Left colon (tissue), 2 donors: ENCODE data around the gene CEP68. TPM values are rescaled to one million over a fixed set of nuclear protein-coding genes. Genes with fewer than 3 reads are reported as not detected.
A peak's percentile ranks its signal among the peaks of the same experiment; 100 is the strongest.
"Not testable (repeated sequence)": the region's sequence is repeated elsewhere in the genome, so short reads cannot be mapped to it uniquely, and the experiment has no call there.

Source experiments
- ATAC-seq: fragments of 200-7000 bp; cut with Tn5 transposase; one replicate; pipeline ENCODE4 v1.9.1; 2020; ENCODE audit warnings: mild to moderate bottlenecking, moderate library complexity
- DNase-seq, 2 donors: peaks; one replicate each; pipeline ENCODE4 v3.0.0-alpha.2; 2020
- intact Hi-C, 2 donors: fragments of 100-400 bp; cut with DNase I in 1 of 2; cut with micrococcal nuclease in 1 of 2; formaldehyde crosslinking; loops; one replicate each; pipeline versions ENCODE4 v1.11.2 to v1.14.0; 2022; cut with DNase I, micrococcal nuclease
- long read RNA-seq: library from polyadenylated mRNA; unstranded; transcript quantifications from one replicate; pipeline ENCODE4 v2.0.0, GENCODE V29; 2021
- total RNA-seq, 2 donors: library from RNA; stranded (reverse); fragmentation: NEBNext Ultra II Directional; extraction: Animal tissue kit (Norgen Biotek cat#: 25700); gene quantifications; one replicate each; pipeline ENCODE4 v1.2.1, GENCODE V29; 2021
- donor health status: DM: no; HTN: no; CAD: no.
- donor health status: DM: yes; HTN: yes; CAD: no.

CEP68 gene, protein sequence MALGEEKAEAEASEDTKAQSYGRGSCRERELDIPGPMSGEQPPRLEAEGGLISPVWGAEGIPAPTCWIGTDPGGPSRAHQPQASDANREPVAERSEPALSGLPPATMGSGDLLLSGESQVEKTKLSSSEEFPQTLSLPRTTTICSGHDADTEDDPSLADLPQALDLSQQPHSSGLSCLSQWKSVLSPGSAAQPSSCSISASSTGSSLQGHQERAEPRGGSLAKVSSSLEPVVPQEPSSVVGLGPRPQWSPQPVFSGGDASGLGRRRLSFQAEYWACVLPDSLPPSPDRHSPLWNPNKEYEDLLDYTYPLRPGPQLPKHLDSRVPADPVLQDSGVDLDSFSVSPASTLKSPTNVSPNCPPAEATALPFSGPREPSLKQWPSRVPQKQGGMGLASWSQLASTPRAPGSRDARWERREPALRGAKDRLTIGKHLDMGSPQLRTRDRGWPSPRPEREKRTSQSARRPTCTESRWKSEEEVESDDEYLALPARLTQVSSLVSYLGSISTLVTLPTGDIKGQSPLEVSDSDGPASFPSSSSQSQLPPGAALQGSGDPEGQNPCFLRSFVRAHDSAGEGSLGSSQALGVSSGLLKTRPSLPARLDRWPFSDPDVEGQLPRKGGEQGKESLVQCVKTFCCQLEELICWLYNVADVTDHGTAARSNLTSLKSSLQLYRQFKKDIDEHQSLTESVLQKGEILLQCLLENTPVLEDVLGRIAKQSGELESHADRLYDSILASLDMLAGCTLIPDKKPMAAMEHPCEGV
- 10 to 100 TPM in 1 of 2 donors, 1 to 10 TPM in 1; 6.6 to 11.4 TPM for total RNA-seq
- long read RNA-seq, full-length matches to known transcripts = 1 of 18 reads
- long read RNA-seq, partial matches to known transcripts = 11 of 18 reads
- long read RNA-seq, other reads (novel, unspliced or antisense) = 6 of 18 reads

DNA sequence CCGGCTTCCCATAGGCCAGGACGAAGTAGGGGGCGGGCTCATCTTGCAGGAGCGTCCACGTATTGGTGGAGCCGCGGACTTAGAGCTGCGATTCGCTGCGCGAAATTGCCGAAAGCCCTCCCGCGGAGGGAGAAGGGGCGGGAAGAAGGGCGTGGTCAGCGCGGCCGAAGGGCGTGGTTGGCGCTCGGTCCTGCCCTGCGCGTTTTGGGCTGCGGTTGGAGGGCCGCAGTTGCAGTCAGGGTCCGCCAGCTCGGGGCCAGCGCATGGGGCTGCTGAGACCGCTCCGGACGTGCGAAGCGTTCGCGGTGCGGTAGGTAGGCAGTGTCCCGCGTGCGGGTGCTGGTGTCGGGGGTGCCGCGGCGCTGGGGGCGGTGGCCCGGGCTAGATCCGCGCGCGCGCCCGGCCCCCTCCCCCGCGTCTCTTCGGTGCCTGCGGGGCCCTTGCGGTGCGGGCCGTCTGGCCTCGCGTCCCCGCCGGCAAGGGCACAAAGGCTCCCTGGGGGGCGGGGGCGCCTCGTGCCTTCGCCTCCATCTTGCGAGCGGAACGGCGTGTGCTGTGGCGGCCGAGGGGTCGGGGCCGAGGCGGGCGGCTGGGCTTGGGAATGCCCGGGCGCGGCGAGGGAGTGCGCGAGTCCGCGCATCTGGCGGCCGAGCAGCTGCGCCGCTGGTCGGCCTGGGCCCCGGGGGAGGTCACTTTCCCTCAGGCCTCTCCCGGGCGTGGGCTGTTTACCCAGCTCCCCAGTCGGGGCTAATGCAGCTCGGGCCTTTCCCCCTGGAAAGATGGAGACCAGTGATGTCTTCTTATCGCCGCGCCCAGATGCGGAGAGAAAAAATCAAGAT lies at the start of gene CEP68:
Gene CEP68 (plus strand): TSS at position 202 of the 839 bp plus-strand sequence. CDS start 13,029 bp downstream, outside the sequence.
- ATAC-seq (peak; percentile 93), DNase-seq (peak; percentile 97 to 98)
- intact Hi-C loops = no loop called here

DNA sequence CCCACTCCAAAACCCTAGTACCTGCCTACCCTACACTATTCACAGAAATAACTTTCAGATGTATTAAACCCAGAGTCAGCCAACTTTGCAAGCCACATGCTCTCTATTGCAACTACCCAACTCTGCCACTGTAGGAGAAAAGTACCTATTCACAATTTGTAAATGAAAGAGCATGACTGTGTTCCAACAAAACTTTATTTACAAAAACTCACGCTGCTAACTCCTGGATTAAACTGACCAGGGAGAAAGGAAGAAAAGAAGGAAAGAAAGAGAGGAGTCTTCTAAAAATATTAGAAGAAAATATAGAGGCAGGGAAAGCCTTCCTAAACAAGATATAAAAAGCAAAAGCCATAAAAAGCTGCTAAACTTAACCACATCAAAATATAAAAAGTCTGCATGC lies 42.4 kb upstream of the CEP68 start:
- ATAC-seq (no peak), DNase-seq (no peak)
- intact Hi-C loops = no loop called here

DNA sequence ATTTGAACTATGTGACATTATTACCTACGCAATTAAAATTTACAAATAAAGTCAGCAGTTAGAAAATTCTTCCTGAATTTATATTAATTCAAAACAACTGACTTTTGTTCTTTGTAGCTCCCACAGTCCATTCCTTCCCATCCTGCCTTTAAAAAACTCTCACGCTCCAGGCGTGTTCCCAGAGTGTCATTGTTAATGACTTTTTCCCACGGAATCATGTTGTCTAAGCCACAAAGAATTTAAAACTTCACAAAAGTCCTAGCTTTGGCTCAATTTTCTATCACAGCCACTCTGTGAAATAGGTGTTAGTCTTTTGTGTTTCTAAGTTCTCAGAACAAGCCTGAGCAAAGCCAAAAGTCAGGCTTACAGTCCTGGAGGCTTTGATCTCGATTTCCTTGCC lies 40.5 kb upstream of the CEP68 start:
- ATAC-seq (no peak), DNase-seq (no peak)

DNA sequence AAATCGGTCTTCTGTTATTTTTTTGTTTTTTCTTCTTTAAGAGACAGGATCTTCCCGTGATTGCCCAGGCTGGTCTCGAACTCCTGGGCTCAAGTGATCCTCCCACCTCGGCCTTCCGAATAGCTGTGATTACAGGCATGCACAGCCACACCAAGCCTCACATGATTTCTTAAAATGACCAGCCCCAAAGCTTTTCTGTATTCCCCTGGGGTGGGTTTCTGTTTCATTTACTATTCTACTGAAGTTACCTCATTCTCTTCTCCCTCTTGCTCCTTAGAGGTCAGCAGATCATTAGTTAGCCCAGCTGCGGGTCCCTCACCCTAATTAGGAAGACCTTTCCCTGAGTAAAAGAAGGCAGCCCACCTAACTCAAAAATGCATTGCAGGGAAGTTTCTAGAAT lies 39.4 kb upstream of the CEP68 start:
- no peak for DNase-seq
- ATAC-seq = no peak
- intact Hi-C loops = no loop called here

More for the DNA sequence above, 40.5 kb upstream of the CEP68 start:
- intact Hi-C loops = no loop called here

DNA sequence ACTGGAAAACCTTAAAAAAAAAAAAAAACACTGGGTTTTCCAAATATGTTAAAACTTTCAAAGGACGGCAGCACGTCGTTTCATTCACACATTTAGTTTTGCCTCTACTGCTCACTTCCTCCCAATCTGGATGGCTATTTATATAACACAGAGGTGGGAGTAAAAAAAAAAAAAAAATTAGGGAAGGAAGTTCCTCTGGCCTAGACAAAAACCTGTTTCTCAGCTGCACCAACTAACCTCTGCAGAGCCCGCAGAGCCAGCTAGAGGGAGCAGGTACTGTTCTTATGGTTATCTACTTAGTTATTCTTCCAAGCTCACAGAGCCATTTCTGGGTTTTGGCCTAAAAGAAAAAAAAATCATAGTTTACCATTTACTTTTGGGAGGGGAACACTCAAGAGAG lies 38.9 kb upstream of the CEP68 start:
- DNase-seq (peak in 1 of 2 donors; percentile 40), ATAC-seq (peak; percentile 74)
- intact Hi-C loops = no loop called here

DNA sequence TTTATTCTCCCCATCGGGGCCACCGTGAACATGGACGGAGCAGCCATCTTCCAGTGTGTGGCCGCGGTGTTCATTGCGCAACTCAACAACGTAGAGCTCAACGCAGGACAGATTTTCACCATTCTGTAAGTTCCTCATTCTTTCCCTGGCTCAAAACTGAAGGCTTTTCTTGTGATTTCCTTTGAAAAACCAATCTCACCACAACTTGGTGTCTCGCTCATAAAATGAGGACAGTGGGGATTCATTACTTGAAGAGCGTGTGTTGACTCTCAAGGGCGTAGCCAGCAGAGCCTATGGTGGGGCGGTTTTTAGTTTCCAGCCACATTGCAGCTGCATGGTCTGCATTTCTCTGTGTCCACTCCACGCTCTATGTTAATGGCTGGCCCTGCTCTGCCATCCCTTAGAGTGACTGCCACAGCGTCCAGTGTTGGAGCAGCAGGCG lies 38.1 kb upstream of the CEP68 start:
- DNase-seq (peak in 1 of 2 donors; percentile 34), ATAC-seq (no peak)
- intact Hi-C loops = no loop called here

DNA sequence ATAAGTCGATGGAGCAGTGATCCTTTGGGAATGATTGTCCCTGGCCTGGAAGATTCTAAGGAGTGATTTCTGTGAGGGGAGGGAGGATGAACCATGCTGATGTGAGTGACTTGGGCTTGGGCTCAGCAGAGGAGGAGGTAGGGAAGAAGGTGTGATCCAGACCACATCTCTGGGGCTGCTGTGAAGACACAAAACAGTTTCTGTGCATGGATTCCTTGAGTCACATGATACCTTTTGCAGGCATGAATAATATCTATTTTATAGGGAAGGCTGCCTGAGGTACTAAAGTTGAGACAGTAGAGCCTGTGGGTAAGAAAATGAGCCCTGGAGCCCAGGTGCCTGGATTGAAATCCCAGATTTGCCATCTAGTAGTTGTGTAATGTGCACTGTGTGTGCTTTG lies 37.2 kb upstream of the CEP68 start:
- no peak for ATAC-seq
- intact Hi-C loops = no loop called here
- DNase-seq = no peak

DNA sequence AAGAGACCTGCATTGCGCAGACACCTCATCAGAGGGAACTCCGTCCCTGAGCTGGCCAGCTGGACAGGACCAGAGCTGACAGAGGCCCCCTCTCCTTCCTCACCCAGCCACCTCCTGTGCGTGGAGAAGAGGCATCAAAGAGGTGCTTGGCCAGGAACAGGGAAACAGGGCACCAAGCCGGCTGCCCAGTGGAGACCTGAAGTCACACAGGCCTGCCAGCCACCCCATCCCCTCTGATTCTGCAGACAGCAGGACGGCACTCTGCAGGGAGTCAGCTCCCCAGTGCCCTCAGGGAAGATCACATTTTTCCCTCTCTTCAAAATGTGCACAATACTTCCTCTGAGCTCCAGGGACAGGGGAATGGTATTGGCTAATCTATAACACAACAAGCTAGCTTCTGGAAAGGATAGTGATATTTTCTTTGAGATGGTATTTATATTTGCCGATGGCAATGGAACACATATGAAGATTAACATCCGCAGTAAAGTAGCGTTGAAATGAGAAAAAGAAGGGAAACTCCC lies 36.5 kb upstream of the CEP68 start:
- no peak for ATAC-seq
- intact Hi-C loops = no loop called here
- DNase-seq = no peak

DNA sequence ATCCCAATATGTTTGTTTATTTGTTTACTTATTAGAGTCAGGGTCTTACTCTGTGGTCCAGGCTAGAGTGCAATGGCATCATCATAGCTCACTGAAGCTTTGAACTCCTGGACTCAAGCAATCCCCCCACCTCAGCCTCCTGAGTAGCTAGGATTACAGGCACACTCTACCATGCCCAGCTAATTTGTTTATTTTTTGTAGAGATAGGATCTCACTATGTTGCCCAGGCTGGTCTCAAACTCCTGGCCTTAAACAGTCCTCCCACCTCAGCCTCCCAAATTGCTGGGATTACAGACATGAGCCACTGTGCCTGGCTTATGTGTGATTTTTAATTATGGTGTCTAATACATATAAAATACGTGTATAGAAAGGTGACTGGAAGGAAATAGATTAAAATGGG lies 36.0 kb upstream of the CEP68 start:
- intact Hi-C loops, ATAC-seq, DNase-seq: not testable (repeated sequence)

DNA sequence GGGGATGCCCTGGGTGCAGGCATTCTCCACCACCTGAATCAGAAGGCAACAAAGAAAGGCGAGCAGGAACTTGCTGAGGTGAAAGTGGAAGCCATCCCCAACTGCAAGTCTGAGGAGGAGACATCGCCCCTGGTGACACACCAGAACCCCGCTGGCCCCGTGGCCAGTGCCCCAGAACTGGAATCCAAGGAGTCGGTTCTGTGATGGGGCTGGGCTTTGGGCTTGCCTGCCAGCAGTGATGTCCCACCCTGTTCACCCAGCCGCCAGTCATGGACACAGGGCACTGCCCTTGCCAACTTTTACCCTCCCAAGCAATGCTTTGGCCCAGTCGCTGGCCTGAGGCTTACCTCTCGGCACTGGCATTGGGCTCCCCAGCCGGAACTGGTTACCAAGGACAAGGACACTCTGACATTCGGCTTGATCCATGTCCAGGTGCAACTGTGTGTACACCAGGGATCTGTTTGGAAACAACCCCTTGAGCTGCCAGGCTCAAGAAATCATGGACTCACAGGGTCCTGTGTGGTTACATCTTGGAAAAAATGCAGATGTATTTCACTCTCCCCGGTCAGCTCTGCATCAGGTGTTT lies 35.2 kb upstream of the CEP68 start:
- DNase-seq = no peak
- intact Hi-C loops = no loop called here
- no peak for ATAC-seq

DNA sequence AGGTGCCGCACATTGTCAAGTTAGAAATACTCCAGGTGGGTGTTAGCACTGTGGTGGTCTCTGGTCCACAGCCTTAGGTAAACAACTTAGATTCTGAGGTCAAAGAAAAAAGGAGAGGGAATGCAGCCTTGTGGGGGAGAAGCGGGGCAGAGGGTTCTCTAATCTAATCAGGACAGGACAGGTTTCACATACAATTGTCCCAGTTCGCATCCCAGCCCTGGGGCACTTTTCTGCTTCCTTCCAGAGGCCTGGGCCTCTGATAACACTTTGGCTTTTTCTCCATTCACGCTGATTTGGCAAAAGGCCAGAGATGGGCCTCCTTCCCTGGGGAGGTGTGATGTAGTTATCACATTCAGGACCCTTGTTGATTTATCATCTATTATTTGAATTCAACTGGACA lies 34.5 kb upstream of the CEP68 start:
- DNase-seq (no peak), ATAC-seq (no peak)
- intact Hi-C loops = no loop called here

DNA sequence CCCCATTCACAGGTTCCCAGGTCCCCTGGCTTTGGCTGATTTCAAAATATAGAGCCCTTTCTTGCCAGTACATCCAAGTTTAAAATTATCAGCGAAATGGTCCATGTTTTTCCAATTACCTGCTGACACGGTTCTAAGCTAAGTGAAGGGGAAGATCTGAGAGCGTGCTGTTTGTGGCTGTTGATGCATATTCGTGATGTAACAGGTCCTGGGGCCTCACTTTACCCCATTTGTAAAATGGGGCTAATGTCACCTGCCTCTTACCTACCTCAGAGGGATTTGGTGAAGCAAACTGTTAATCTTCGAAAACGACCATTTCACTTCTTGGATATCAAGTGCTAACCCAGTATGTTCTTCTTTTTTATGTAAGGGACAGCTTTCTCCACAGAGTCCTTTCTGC lies 34.0 kb upstream of the CEP68 start:
- intact Hi-C loops = no loop called here
- ATAC-seq (no peak), DNase-seq (no peak)

DNA sequence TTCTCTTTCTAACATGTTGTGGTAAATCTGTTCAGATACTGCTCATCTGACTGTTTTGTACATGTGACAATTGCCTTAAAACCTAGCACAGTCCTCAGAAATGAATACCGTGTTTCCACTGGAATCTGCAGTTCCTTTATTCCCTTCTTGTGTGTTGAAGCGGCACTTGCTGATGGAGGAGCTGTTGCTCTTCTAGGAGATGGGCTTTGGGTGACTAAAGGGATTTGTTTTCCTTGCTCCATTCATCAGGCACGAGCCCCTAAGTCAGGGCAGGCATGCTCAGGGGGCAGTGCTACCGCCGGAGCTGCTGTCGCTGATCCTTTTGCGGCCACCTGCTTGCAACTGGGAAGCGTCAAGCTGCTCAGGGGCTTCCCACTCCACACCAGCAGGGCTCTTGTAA lies 32.5 kb upstream of the CEP68 start:
- intact Hi-C loops = no loop called here
- no peak for DNase-seq

DNA sequence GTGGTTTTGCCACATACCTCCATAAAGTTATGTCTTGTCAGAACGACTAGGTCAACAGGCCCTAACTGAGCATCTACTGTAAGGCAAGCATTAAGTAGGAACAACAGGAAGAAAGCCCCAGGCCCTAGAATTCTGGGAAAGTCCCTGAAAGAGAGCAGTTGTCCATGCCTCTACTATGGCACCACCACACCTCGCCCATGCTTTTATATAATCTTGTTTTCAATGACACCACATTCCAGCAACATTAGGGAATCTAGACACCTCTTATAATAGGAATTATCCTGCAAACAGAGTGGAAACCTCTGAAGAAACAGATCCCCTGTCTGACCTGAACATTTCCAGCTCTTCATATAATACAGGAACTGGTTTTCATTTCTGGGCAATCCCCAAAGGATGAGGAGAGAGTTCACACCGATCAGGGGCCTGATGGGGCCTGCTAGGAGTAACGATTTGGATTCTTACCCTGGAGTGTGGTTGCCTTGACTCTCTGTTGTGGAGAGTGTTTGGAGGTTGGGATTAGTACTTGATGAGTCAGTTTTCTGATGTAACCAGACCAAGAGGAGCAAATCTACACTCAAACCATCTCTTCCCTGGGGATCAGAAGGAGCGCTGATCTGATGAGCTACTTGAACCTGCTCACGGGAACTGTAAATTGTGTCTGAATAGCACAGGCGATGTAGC lies 31.9 kb upstream of the CEP68 start:
- no peak for ATAC-seq
- intact Hi-C loops = no loop called here
- DNase-seq = no peak

More for the DNA sequence above, 32.5 kb upstream of the CEP68 start:
- no peak for ATAC-seq

DNA sequence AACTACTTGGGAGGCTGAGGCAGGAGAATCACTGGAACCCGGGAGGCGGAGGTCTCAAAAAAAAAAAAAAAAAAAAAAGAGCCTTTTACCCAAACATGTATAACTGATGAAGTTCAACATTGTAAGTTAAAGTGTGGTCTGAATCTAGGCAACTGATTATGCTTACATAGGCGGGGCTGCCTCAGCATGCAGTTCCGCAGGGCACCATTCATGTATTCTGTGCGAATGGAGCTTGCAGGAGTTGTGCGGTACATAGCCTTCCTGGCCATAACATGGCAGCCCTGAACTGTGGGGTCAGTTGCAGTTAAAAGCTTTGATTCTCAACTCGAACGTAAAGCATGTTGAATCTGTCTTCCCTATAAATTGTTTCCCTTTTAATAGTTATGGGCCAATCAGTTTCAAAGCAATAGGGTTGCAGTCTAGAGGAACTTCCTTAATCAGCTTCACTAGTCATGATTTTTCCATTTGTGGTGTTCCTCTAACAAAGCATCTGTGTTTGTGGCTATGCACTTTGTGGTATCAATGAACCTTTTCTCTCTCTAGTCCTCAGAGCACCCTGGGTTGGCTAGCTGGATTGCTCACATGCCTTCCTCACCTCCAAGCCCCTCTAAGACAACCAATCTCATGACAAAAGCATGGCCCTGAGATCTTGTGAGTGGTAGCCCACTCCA lies 30.6 kb upstream of the CEP68 start:
- ATAC-seq = peak; percentile 64
- no peak for DNase-seq
- intact Hi-C loops = no loop called here

DNA sequence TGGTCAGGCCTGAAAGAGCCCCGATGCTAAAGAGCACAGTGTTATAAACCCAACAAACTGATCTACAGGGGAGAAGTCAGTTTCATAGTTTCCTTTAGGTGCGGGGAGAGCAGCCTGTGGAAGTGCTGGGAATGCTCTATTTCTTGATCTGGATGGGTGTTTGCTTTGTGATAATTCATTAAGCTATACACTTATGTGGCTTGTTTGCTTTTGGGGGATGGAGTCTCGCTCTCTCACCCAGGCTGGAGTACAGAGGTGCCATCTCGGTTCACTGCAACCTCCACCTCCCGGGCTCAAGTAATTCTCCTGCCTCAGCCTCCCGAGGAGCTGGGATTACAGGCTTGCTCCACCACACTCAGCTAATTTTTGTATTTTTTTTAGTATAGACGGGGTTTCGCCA lies 30.1 kb upstream of the CEP68 start:
- ATAC-seq = peak; percentile 69
- no peak for DNase-seq
- intact Hi-C loops = no loop called here

DNA sequence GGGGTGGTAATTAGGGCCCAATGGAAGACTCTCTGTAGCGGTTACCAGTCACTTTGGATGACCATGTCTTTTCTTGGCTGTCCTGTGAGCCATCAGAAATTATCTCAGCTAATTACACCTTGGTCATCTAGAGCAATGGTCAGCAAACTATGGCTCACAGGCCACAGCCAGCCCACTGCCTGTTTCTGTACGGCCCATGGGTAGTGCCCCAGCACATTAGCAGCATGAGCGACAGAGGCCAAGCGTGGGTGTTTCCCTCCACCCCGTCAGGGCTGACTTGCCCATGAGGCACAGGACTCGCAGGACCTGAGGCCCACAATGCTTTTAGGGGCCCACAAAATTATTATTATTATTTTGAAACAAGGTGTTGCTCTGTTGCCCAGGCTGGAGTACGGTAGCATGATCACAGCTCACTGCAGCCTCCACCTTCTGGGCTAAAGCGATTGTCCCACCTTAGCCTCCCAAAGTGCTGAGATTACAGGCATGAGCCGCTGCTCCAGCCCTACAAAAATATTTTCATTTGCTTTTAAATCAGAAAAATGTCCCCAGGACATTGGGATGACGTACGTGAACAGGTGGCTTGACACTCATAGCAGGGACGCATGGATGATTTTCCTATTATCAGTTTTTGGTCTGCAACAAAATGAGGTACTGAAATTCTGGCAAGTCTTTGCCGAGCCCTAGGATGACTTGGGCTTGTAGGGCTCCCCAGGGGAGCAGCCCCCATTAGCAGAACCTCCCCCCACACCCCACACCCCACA lies 29.3 kb upstream of the CEP68 start:
- intact Hi-C loops = no loop called here
- ATAC-seq = no peak
- no peak for DNase-seq
